KMS-11 (cell line): ENCODE results near the gene TTC39C.
"Not testable (repeated sequence)": the region's sequence is repeated elsewhere in the genome, so short reads cannot be mapped to it uniquely, and the experiment has no call there.

Experiments
- H2AFZ ChIP-seq: fragments of 200-600 bp; sonication (generic); 2 replicates; pipeline ENCODE4 v1.6.1; 2016; ENCODE audit warnings: antibody characterized with exemption, mixed run types, low read depth
- H3K27ac ChIP-seq: fragments of 200-600 bp; sonication (generic); 2 replicates; pipeline ENCODE4 v1.6.1; 2016; ENCODE audit warnings: mild to moderate bottlenecking, mixed run types
- H3K27me3 ChIP-seq: fragments of 200-600 bp; sonication (generic); 2 replicates; pipeline ENCODE4 v1.6.1; 2017; ENCODE audit warnings: mild to moderate bottlenecking, low read depth, mixed run types, moderate library complexity; ENCODE audit not compliant: insufficient read depth
- H3K36me3 ChIP-seq: fragments of 200-600 bp; sonication (generic); 2 replicates; pipeline ENCODE4 v1.6.1; 2017; ENCODE audit warnings: mild to moderate bottlenecking, mixed run types; ENCODE audit not compliant: insufficient read depth
- H3K4me1 ChIP-seq: fragments of 200-600 bp; sonication (generic); 2 replicates; pipeline ENCODE4 v1.6.1; 2016; ENCODE audit warnings: mild to moderate bottlenecking, low read depth, mixed run types; ENCODE audit not compliant: poor library complexity, severe bottlenecking
- H3K4me2 ChIP-seq: fragments of 200-600 bp; sonication (generic); 2 replicates; pipeline ENCODE4 v1.7.0; 2016; ENCODE audit warnings: mild to moderate bottlenecking, mixed run types
- H3K4me3 ChIP-seq: fragments of 200-600 bp; sonication (generic); IDR thresholded peaks from 2 replicates; pipeline ENCODE4 v1.6.1; 2017; ENCODE audit warnings: low read depth, low read length, mixed read lengths; ENCODE audit not compliant: insufficient read depth
- H3K79me2 ChIP-seq: fragments of 200-600 bp; sonication (generic); 2 replicates; pipeline ENCODE4 v1.6.1; 2016; ENCODE audit warnings: low read depth, mixed run types; ENCODE audit not compliant: insufficient read depth
- H3K9ac ChIP-seq: fragments of 200-600 bp; sonication (generic); 2 replicates; pipeline ENCODE4 v1.6.1; 2016; ENCODE audit warnings: mild to moderate bottlenecking, mixed run types
- H4K20me1 ChIP-seq: fragments of 200-600 bp; sonication (generic); 2 replicates; pipeline ENCODE4 v1.6.1; 2016; ENCODE audit warnings: mild to moderate bottlenecking, mixed run types; ENCODE audit not compliant: insufficient read depth
- CTCF ChIP-seq: fragments of 200-600 bp; sonication (generic); conservative IDR thresholded peaks from 2 replicates; pipeline ENCODE4 v1.6.1; 2017; ENCODE audit warnings: low read depth, mild to moderate bottlenecking, antibody characterized with exemption, low read length, moderate library complexity, mixed read lengths

TTC39C gene

GRCh38 chr18:24073791-24074190 is 59.2 kb downstream of the TTC39C start:
- no peaks in the 10 kb centered on the region for H3K36me3 ChIP-seq
- H3K4me3 ChIP-seq = no peak overlapping the region
- peaks cover 2% of the 10 kb centered on the region for H3K4me1 ChIP-seq
- TF ChIP-seq CTCF = no peak
- H3K4me2 ChIP-seq = no peak overlapping the region
- no peak overlapping the region for H3K9ac ChIP-seq
- no peak overlapping the region for H2AFZ ChIP-seq
- H3K27ac ChIP-seq = no peak overlapping the region
- H3K27me3 ChIP-seq = no peaks in the 10 kb centered on the region
- no peaks in the 10 kb centered on the region for H3K79me2 ChIP-seq
- H4K20me1 ChIP-seq = no peaks in the 10 kb centered on the region

GRCh38 chr18:24074757-24075156 is 60.2 kb downstream of the TTC39C start:
- not testable (repeated sequence) for H3K27ac ChIP-seq, H3K27me3 ChIP-seq, H3K4me2 ChIP-seq, H2AFZ ChIP-seq, H3K79me2 ChIP-seq, H3K4me3 ChIP-seq, H4K20me1 ChIP-seq, H3K36me3 ChIP-seq, H3K9ac ChIP-seq
- H3K4me1 ChIP-seq = peaks cover 12% of the 10 kb centered on the region

GRCh38 chr18:24075767-24076597 is 61.4 kb downstream of the TTC39C start:
- H3K27me3 ChIP-seq = no peaks in the 10 kb centered on the region
- TF ChIP-seq CTCF = no peak
- no peak overlapping the region for H3K4me2 ChIP-seq
- no peak overlapping the region for H3K4me3 ChIP-seq
- H4K20me1 ChIP-seq = no peaks in the 10 kb centered on the region
- no peak overlapping the region for H3K9ac ChIP-seq
- H2AFZ ChIP-seq = no peak overlapping the region
- H3K79me2 ChIP-seq = no peaks in the 10 kb centered on the region
- no peaks in the 10 kb centered on the region for H3K36me3 ChIP-seq
- peaks cover 14% of the 10 kb centered on the region for H3K4me1 ChIP-seq
- H3K27ac ChIP-seq = no peak overlapping the region

- Histone ChIP-seq H3K4me3 (no peak overlapping the region), H3K4me2 (no peak overlapping the region), H3K4me1 (peaks cover 14% of the 10 kb centered on the region), H2AFZ (no peak overlapping the region), H3K36me3 (no peaks in the 10 kb centered on the region), H3K27me3 (no peaks in the 10 kb centered on the region), H3K27ac (no peak overlapping the region), H3K79me2 (no peaks in the 10 kb centered on the region), H3K9ac (no peak overlapping the region), H4K20me1 (no peaks in the 10 kb centered on the region)
- TF ChIP-seq CTCF = no peak
Measured at GRCh38 chr18:24076950-24077349, 62.4 kb downstream of the TTC39C start.

- Histone ChIP-seq H3K79me2 (no peaks in the 10 kb centered on the region), H3K4me1 (peaks cover 14% of the 10 kb centered on the region), H2AFZ (no peak overlapping the region), H3K27me3 (no peaks in the 10 kb centered on the region), H3K4me3 (no peak overlapping the region), H4K20me1 (no peaks in the 10 kb centered on the region), H3K4me2 (no peak overlapping the region), H3K27ac (no peak overlapping the region), H3K36me3 (no peaks in the 10 kb centered on the region), H3K9ac (no peak overlapping the region)
- no peak for TF ChIP-seq CTCF
Measured at GRCh38 chr18:24078391-24078790, 63.8 kb downstream of the TTC39C start.
